HG02610 (cell line): ENCODE data around the gene PRR20C.
"Not testable (repeated sequence)": the region's sequence is repeated elsewhere in the genome, so short reads cannot be mapped to it uniquely, and the experiment has no call there.

ENCODE experiments used
- ATAC-seq: cut with Tn5 transposase; IDR thresholded peaks from one replicate; pipeline ENCODE4 v1.9.1; 2021; ENCODE audit warnings: mild to moderate bottlenecking, moderate library complexity; ENCODE audit not compliant: unreplicated experiment

Gene PRR20C

GRCh38 chr13:57153761-57154160, at the start of gene PRR20C:
PRR20C (plus strand) TSS chr13:57154061; CDS start chr13:57154448, 387 bp downstream.
- ATAC-seq = not testable (repeated sequence)

GRCh38 chr13:57114945-57115344, 38.9 kb upstream of the PRR20C start:
- no peak for ATAC-seq

DNA sequence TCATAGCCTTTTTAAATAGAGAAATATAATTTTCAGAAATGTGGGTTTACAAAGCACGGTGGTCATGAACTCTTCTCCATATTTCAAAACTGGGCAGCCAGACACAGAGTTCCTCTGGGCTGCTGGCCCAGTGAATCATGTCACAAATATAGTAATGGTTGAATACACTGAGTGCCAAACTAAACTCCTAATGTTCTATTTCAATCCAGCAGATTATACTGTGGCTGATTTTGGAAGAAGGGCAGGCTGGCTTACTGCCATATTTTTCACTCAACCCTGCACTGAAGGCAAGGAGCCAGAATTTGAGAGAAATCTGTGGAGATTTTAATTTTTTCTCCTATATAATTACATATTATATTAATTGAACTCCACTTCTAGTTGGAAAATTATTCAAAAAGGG, 30.2 kb upstream of the PRR20C start:
- ATAC-seq = no peak

DNA sequence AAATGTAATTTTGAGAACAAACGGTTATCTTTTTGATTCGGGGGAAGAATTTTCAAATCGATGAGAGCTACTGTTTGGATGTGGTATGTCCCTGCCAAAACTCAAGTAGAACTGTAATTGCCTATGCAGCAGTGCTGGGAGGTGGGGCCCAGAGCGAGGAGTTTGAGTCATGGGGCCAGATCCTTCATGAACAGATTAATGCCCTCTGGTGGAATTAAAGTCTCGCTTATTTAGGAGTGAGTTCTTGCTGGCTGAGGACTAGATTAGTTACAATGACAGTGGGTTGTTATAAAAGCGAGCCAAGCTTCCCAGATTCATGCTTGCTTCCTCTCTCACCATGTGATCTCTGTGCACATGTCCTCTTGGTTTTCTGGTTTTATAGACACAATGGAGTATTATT, 25.0 kb upstream of the PRR20C start:
- ATAC-seq = no peak

DNA sequence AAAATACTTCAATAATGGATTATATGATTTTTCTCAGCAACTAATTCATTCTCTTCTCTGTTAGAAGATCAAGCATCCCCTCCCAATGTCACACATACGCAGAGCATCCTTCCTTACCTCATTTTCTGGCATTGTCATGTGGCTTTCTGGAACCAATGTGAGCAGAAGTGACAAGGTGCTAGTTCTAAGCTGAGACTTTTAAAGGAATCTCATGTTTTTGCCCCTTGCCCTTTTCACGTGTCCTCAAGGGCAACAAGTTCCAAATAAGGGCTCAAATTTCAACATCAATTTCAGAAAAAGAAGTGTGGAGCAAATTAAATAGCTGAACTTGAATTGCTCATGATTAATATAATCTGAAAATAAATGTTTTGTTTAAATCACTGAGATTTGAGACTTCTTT, 17.8 kb upstream of the PRR20C start:
- ATAC-seq = no peak

DNA sequence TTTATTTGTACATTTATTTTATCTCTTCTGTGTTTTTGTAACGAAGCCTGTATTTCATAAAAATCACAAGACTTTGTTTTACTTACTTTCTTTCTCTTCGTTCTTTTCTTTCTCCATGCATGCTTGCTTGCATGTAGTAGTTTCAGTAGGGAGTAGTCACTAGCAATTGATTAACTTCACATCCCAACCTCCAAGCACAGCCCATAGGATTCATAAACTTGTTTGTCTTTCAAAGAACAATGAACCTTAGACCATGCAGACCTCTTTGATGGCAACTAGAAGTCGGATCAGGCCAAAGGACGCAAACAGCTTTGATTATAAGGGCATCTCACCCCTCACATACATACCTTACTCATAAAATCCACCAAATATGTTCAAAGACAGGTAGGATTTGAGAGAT, 16.3 kb upstream of the PRR20C start:
- no peak for ATAC-seq

DNA sequence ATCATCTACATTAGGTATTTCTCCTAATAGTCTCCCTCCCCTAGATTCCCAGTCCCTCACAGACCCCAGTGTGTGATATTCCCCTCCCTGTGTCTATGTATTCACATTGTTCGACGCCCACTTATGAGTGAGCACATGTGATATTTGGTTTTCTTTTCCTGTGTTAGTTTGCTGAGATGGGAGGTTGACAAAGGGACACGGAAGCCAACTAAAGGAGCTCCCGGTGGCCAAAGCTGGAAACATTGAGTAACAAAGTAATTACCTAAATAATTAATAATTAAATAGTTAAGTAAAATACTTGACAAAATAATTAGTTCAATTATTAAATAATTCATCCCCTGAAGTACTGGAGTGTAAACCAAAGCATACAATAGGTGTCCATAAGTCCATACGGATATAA, 14.9 kb upstream of the PRR20C start:
- ATAC-seq = no peak

- ATAC-seq = not testable (repeated sequence)
Measured at GRCh38 chr13:57139781-57140180, 14.1 kb upstream of the PRR20C start.

GRCh38 chr13:57140235-57140968, 13.5 kb upstream of the PRR20C start, which contains the start of gene PRR20A:
PRR20A (plus strand) TSS chr13:57140918; CDS start chr13:57141305, 387 bp downstream.
- ATAC-seq = not testable (repeated sequence)

GRCh38 chr13:57147188-57147587, 6.7 kb upstream of the PRR20C start, which contains the start of gene PRR20B:
PRR20B (plus strand) TSS chr13:57147488; CDS start chr13:57147875, 387 bp downstream.
- not testable (repeated sequence) for ATAC-seq

DNA sequence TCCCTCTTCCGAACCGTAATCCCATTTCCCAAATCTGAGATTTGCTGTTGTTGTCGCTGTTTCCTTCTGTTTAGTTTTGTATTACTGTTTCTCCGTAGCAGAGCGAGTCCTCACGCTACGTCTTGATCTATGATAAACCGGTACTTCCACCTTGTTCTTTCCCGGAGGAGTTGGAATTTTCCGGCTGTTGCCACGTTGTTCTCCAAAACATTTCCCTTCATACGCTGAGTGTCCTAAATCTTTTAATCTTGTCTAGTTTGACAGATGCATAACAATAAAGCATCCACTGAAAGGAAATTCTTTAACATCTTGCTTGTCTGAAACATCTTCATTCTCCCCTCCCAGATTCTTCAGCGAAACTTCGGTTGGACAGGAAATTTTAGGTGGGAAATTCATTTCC, 5.8 kb upstream of the PRR20C start:
- not testable (repeated sequence) for ATAC-seq

GRCh38 chr13:57160332-57160731, 6.5 kb downstream of the PRR20C start, which contains the start of gene PRR20D:
PRR20D (plus strand) TSS chr13:57160632; CDS start chr13:57161019, 387 bp downstream.
- ATAC-seq = not testable (repeated sequence)

DNA sequence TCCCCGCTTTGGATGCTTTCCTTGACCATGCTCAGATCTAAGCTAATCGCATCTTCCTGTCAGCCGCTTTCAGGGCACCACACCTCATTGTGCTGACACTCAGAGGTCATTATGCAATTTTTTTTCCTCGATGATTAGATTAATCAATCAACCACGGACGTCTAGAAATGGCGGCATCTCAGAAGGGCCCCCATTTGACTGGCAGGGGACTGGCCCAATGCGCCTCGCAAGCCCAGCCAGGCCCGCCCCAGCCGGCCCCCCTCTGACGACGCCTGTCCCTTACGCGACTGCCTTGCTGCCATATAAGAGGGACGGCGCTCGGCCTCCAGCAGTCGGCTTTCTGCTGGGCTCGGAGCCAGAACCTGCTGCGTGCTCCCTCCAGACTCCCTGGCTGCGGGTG, 13.0 kb downstream of the PRR20C start, which contains the start of gene PRR20E:
Gene PRR20E, plus strand, starts transcription at position 301 of the 400 bp plus-strand sequence. CDS start 387 bp downstream, outside the sequence.
- not testable (repeated sequence) for ATAC-seq

DNA sequence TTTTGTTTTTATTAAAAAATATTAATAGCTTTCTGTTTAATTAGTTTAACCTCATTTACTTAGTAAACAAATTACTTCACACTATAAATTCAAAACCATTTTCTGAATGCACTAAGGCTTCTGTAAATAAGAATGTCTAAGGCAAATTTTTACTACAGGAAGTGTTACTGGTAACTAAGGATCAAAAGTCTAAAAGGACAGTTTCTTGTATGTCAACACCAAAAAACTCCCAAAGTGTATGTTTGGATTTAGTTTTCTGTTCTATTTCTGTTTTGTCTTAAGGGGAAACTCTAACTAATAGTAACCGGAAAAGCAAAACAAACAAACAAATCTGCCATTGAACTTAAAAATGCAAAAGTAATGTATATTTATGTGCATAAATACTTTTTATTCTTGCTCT, 37.8 kb downstream of the PRR20C start:
- no peak for ATAC-seq
